Measurements from ENCODE around the gene UTS2.

UTS2 gene

GRCh38 chr1:7857000-7857399, 4.1 kb upstream of the UTS2 start:
- Histone ChIP-seq H3K27me3 (ENCODE audit: control insufficient read depth in 1 of 2, insufficient read depth in 1 of 2, low read length in 2 of 2) (peaks cover 0 to 3% of the 10 kb centered on the region in 2 experiments), H3K79me1 (replicated peaks; ENCODE audit: low read length, poor library complexity, severe bottlenecking) (no peaks in the 10 kb centered on the region), H2BK15ac (ENCODE audit: low read depth, poor library complexity, severe bottlenecking) (no peak overlapping the region), H4K8ac (ENCODE audit: low read length) (no peak overlapping the region), H3K18ac (ENCODE audit: low read depth in 1 of 2, low read length in 2 of 2) (no peak overlapping the region), H3K4ac (ENCODE audit: low read depth in 1 of 2, low read length in 2 of 2) (no peak overlapping the region), H3K27ac (ENCODE audit: low read length, poor library complexity, severe bottlenecking) (no peak overlapping the region), H3K4me3 (ENCODE audit: insufficient read depth in 1 of 2, low read depth in 1 of 2, low read length in 2 of 2) (no peak overlapping the region), H3K9me3 (ENCODE audit: control insufficient read depth, low read length) (no peaks in the 10 kb centered on the region), H3K9ac (ENCODE audit: low read length) (no peak overlapping the region), H2BK5ac (ENCODE audit: low read depth, low read length, poor library complexity, severe bottlenecking) (no peak overlapping the region), H3K14ac (ENCODE audit: low read length in 2 of 2) (no peak overlapping the region), H2BK120ac (ENCODE audit: low read depth, low read length) (no peak overlapping the region), H2AK5ac (ENCODE audit: low read length, severe bottlenecking) (no peak overlapping the region), H4K91ac (ENCODE audit: low read length) (no peak overlapping the region), H2BK12ac (ENCODE audit: low read length in 2 of 2) (no peak overlapping the region), H3K4me2 (ENCODE audit: low read length, poor library complexity, severe bottlenecking) (no peak overlapping the region), H3K36me3 (ENCODE audit: control insufficient read depth in 1 of 2, insufficient read depth in 2 of 2, low read depth in 1 of 2, low read length in 2 of 2) (no peaks in the 10 kb centered on the region), H3K23ac (ENCODE audit: low read length in 2 of 2) (no peak overlapping the region), H3K4me1 (ENCODE audit: control insufficient read depth, insufficient read depth, low read depth, low read length) (no peaks in the 10 kb centered on the region), H2AFZ (ENCODE audit: low read depth, low read length) (no peak overlapping the region)
- WGBS, result 71% methylated on average over 2 of the region's 2 CpGs
- DNase-seq, result no peak

GRCh38 chr1:7856345-7856744, 3.5 kb upstream of the UTS2 start:
- Histone ChIP-seq H3K23ac (ENCODE audit: low read length in 2 of 2) (no peak overlapping the region), H3K79me1 (replicated peaks; ENCODE audit: low read length, poor library complexity, severe bottlenecking) (no peaks in the 10 kb centered on the region), H4K91ac (ENCODE audit: low read length) (no peak overlapping the region), H2BK12ac (ENCODE audit: low read length in 2 of 2) (no peak overlapping the region), H3K18ac (ENCODE audit: low read depth in 1 of 2, low read length in 2 of 2) (no peak overlapping the region), H3K4ac (ENCODE audit: low read depth in 1 of 2, low read length in 2 of 2) (no peak overlapping the region), H2BK5ac (ENCODE audit: low read depth, low read length, poor library complexity, severe bottlenecking) (no peak overlapping the region), H2BK15ac (ENCODE audit: low read depth, poor library complexity, severe bottlenecking) (no peak overlapping the region), H2AFZ (ENCODE audit: low read depth, low read length) (no peak overlapping the region), H3K27me3 (ENCODE audit: control insufficient read depth in 1 of 2, insufficient read depth in 1 of 2, low read length in 2 of 2) (no peaks in the 10 kb centered on the region), H3K27ac (ENCODE audit: low read length, poor library complexity, severe bottlenecking) (no peak overlapping the region), H3K9me3 (ENCODE audit: control insufficient read depth, low read length) (no peaks in the 10 kb centered on the region), H2AK5ac (ENCODE audit: low read length, severe bottlenecking) (no peak overlapping the region), H4K8ac (ENCODE audit: low read length) (no peak overlapping the region), H3K36me3 (ENCODE audit: control insufficient read depth in 1 of 2, insufficient read depth in 2 of 2, low read depth in 1 of 2, low read length in 2 of 2) (no peaks in the 10 kb centered on the region), H3K4me3 (ENCODE audit: insufficient read depth in 1 of 2, low read depth in 1 of 2, low read length in 2 of 2) (no peak overlapping the region), H2BK120ac (ENCODE audit: low read depth, low read length) (no peak overlapping the region), H3K4me2 (ENCODE audit: low read length, poor library complexity, severe bottlenecking) (no peak overlapping the region), H3K4me1 (ENCODE audit: control insufficient read depth, insufficient read depth, low read depth, low read length) (no peaks in the 10 kb centered on the region), H3K9ac (ENCODE audit: low read length) (no peak overlapping the region), H3K14ac (ENCODE audit: low read length in 2 of 2) (no peak overlapping the region)
- DNase-seq, result peak; percentile 8
- WGBS, result 70% methylated on average over 15 of the region's 15 CpGs

- H3K36me3 ChIP-seq (ENCODE audit: control insufficient read depth in 1 of 2, insufficient read depth in 2 of 2, low read depth in 1 of 2, low read length in 2 of 2), result no peaks in the 10 kb centered on the region
- no peak overlapping the region for H2AK5ac ChIP-seq (ENCODE audit: low read length, severe bottlenecking)
- H3K18ac ChIP-seq (ENCODE audit: low read depth in 1 of 2, low read length in 2 of 2), result no peak overlapping the region
- no peak overlapping the region for H3K14ac ChIP-seq (ENCODE audit: low read length in 2 of 2)
- DNase-seq, result no peak
- no peak overlapping the region for H3K9ac ChIP-seq (ENCODE audit: low read length)
- no peak overlapping the region for H3K4me2 ChIP-seq (ENCODE audit: low read length, poor library complexity, severe bottlenecking)
- no peak overlapping the region for H2BK120ac ChIP-seq (ENCODE audit: low read depth, low read length)
- no peak overlapping the region for H3K4me3 ChIP-seq (ENCODE audit: insufficient read depth in 1 of 2, low read depth in 1 of 2, low read length in 2 of 2)
- H2AFZ ChIP-seq (ENCODE audit: low read depth, low read length), result no peak overlapping the region
- H2BK5ac ChIP-seq (ENCODE audit: low read depth, low read length, poor library complexity, severe bottlenecking), result no peak overlapping the region
- H3K4ac ChIP-seq (ENCODE audit: low read depth in 1 of 2, low read length in 2 of 2), result peak overlapping the region in 1 of 2 experiments; percentile 59
- 88% methylated on average over 7 of the region's 7 CpGs for WGBS
- no peak overlapping the region for H4K8ac ChIP-seq (ENCODE audit: low read length)
- H4K91ac ChIP-seq (ENCODE audit: low read length), result no peak overlapping the region
- no peak overlapping the region for H3K27ac ChIP-seq (ENCODE audit: low read length, poor library complexity, severe bottlenecking)
- no peak overlapping the region for H2BK12ac ChIP-seq (ENCODE audit: low read length in 2 of 2)
- H3K79me1 ChIP-seq (replicated peaks; ENCODE audit: low read length, poor library complexity, severe bottlenecking), result no peaks in the 10 kb centered on the region
- H3K23ac ChIP-seq (ENCODE audit: low read length in 2 of 2), result no peak overlapping the region
- no peaks in the 10 kb centered on the region for H3K4me1 ChIP-seq (ENCODE audit: control insufficient read depth, insufficient read depth, low read depth, low read length)
- no peak overlapping the region for H2BK15ac ChIP-seq (ENCODE audit: low read depth, poor library complexity, severe bottlenecking)
- H3K9me3 ChIP-seq (ENCODE audit: control insufficient read depth, low read length), result no peaks in the 10 kb centered on the region
- H3K27me3 ChIP-seq (ENCODE audit: control insufficient read depth in 1 of 2, insufficient read depth in 1 of 2, low read length in 2 of 2), result no peaks in the 10 kb centered on the region
These were observed 790 bp upstream of the UTS2 start for GRCh38 chr1:7853684-7854026.

- Histone ChIP-seq H3K23ac (ENCODE audit: low read length in 2 of 2) (no peak overlapping the region), H2BK5ac (ENCODE audit: low read depth, low read length, poor library complexity, severe bottlenecking) (no peak overlapping the region), H3K27ac (ENCODE audit: low read length, poor library complexity, severe bottlenecking) (no peak overlapping the region), H2AK5ac (ENCODE audit: low read length, severe bottlenecking) (no peak overlapping the region), H3K36me3 (ENCODE audit: control insufficient read depth in 1 of 2, insufficient read depth in 2 of 2, low read depth in 1 of 2, low read length in 2 of 2) (peaks cover 0 to under 1% of the 10 kb centered on the region in 2 experiments), H3K9ac (ENCODE audit: low read length) (no peak overlapping the region), H3K4me2 (ENCODE audit: low read length, poor library complexity, severe bottlenecking) (no peak overlapping the region), H4K91ac (ENCODE audit: low read length) (no peak overlapping the region), H3K4me1 (ENCODE audit: control insufficient read depth, insufficient read depth, low read depth, low read length) (no peaks in the 10 kb centered on the region), H3K9me3 (ENCODE audit: control insufficient read depth, low read length) (no peaks in the 10 kb centered on the region), H3K27me3 (ENCODE audit: control insufficient read depth in 1 of 2, insufficient read depth in 1 of 2, low read length in 2 of 2) (no peaks in the 10 kb centered on the region), H3K4me3 (ENCODE audit: insufficient read depth in 1 of 2, low read depth in 1 of 2, low read length in 2 of 2) (no peak overlapping the region), H2AFZ (ENCODE audit: low read depth, low read length) (no peak overlapping the region), H2BK15ac (ENCODE audit: low read depth, poor library complexity, severe bottlenecking) (no peak overlapping the region), H2BK12ac (ENCODE audit: low read length in 2 of 2) (no peak overlapping the region), H2BK120ac (ENCODE audit: low read depth, low read length) (no peak overlapping the region), H4K8ac (ENCODE audit: low read length) (no peak overlapping the region), H3K4ac (ENCODE audit: low read depth in 1 of 2, low read length in 2 of 2) (no peak overlapping the region), H3K14ac (ENCODE audit: low read length in 2 of 2) (no peak overlapping the region), H3K18ac (ENCODE audit: low read depth in 1 of 2, low read length in 2 of 2) (no peak overlapping the region), H3K79me1 (replicated peaks; ENCODE audit: low read length, poor library complexity, severe bottlenecking) (no peaks in the 10 kb centered on the region)
- no peak for DNase-seq
- 88% methylated on average over 13 of the region's 15 CpGs for WGBS
These were observed 2.1 kb downstream of the UTS2 start for GRCh38 chr1:7850786-7851185.
